Breast epithelium (tissue), 4 donors: ENCODE measurements around the gene PDP2. TPM values are rescaled to one million over a fixed set of nuclear protein-coding genes. Genes with fewer than 3 reads are reported as not detected.

Source experiments
- DNase-seq, 2 donors: peaks; one replicate each; pipeline ENCODE4 v3.0.0-alpha.2; 2019; ENCODE audit warnings: low spot score in 2 of 2
- H3K27ac ChIP-seq, 2 donors: fragments of 200-600 bp; sonication (generic) in 1 of 2; one replicate each; pipeline ENCODE4 v1.5.1; 2016 to 2019; ENCODE audit warnings: mild to moderate bottlenecking in 1 of 2
- H3K27me3 ChIP-seq, 2 donors: fragments of 200-600 bp; sonication (generic) in 1 of 2; one replicate each; pipeline versions ENCODE4 v1.5.1 to v1.6.0; 2017 to 2019; ENCODE audit warnings: control low read depth in 1 of 2, mild to moderate bottlenecking in 1 of 2
- H3K36me3 ChIP-seq: fragments of 200-600 bp; one replicate; pipeline ENCODE4 v1.5.1; 2019
- H3K4me1 ChIP-seq, 2 donors: fragments of 200-600 bp; sonication (generic); one replicate each; pipeline ENCODE4 v1.5.1; 2016 to 2019; ENCODE audit warnings: control low read depth in 1 of 2
- H3K4me3 ChIP-seq, 3 donors: fragments of 200-600 bp; sonication (generic); 1 replicate in 2 of 3; 2 replicates in 1 of 3; pipeline ENCODE4 v1.5.1; 2016 to 2019; ENCODE audit warnings: mild to moderate bottlenecking in 3 of 3, moderate library complexity in 2 of 3
- H3K9me3 ChIP-seq, 2 donors: fragments of 200-600 bp; sonication (generic) in 1 of 2; one replicate each; pipeline ENCODE4 v1.5.1; 2016 to 2019; ENCODE audit warnings: control low read depth in 1 of 2
- CTCF ChIP-seq, 3 donors: fragments of 450-650 bp; IDR thresholded peaks; one replicate each; pipeline ENCODE4 v1.5.1; 2016 to 2017; ENCODE audit warnings: antibody characterized with exemption in 3 of 3, mild to moderate bottlenecking in 3 of 3, moderate library complexity in 3 of 3
- POLR2A ChIP-seq: fragments of 450-650 bp; IDR thresholded peaks from one replicate; pipeline ENCODE4 v1.6.1; 2016; ENCODE audit warnings: antibody characterized with exemption, mild to moderate bottlenecking, moderate library complexity
- POLR2AphosphoS5 ChIP-seq, 3 donors: sonication (generic); formaldehyde crosslinking; IDR thresholded peaks; one replicate each; pipeline ENCODE4 v1.6.1; 2017; ENCODE audit warnings: antibody characterized with exemption in 3 of 3
- intact Hi-C: fragments of 100-400 bp; cut with DNase I; formaldehyde crosslinking; loops from one replicate; pipeline ENCODE4 v1.15.1; 2023; ENCODE audit warnings: low total_unique reads
- total RNA-seq, 3 donors: library from RNA; depleted of rRNA; stranded (reverse); fragments of >200 nt; gene quantifications; one replicate each; pipeline ENCODE4 v1.1.0, GENCODE V29; 2016

PDP2 gene
- total RNA-seq, 3 donors from 2014 or later: 8.8 to 18.6 (median 9.4) TPM

- Histone ChIP-seq H3K9me3 (no peaks in the 10 kb centered on the region), H3K36me3 (no peaks in the 10 kb centered on the region), H3K4me3 (no peak overlapping the region), H3K4me1 (peaks cover 4 to 6% of the 10 kb centered on the region in 2 donors), H3K27me3 (peaks cover 0 to 22% of the 10 kb centered on the region in 2 donors), H3K27ac (no peak overlapping the region)
- intact Hi-C loops: no loop called here
- no peak for DNase-seq
- TF ChIP-seq CTCF (IDR thresholded peaks at IDR 0.05) (no peak), POLR2A (no peak), POLR2AphosphoS5 (IDR thresholded peaks at IDR 0.05) (no peak)
These were observed 32.7 kb upstream of the PDP2 start for GRCh38 chr16:66847533-66848067.

GRCh38 chr16:66848172-66848571 is 32.1 kb upstream of the PDP2 start:
- TF ChIP-seq CTCF (IDR thresholded peaks at IDR 0.05) (no peak), POLR2AphosphoS5 (IDR thresholded peaks at IDR 0.05) (no peak), POLR2A (no peak)
- Histone ChIP-seq H3K27me3 (peaks cover 0 to 22% of the 10 kb centered on the region in 2 donors), H3K9me3 (no peaks in the 10 kb centered on the region), H3K27ac (no peak overlapping the region), H3K36me3 (no peaks in the 10 kb centered on the region), H3K4me3 (no peak overlapping the region), H3K4me1 (peaks cover 4 to 6% of the 10 kb centered on the region in 2 donors)
- no peak for DNase-seq
- intact Hi-C loops: no loop called here

GRCh38 chr16:66849021-66849420 is 31.3 kb upstream of the PDP2 start:
- Histone ChIP-seq H3K27me3 (peaks cover 0 to 22% of the 10 kb centered on the region in 2 donors), H3K4me1 (peaks cover 4 to 6% of the 10 kb centered on the region in 2 donors), H3K36me3 (no peaks in the 10 kb centered on the region), H3K9me3 (no peaks in the 10 kb centered on the region), H3K4me3 (no peak overlapping the region), H3K27ac (no peak overlapping the region)
- DNase-seq: no peak
- TF ChIP-seq POLR2AphosphoS5 (IDR thresholded peaks at IDR 0.05): no peak
- no peak for TF ChIP-seq POLR2A
- TF ChIP-seq CTCF (IDR thresholded peaks at IDR 0.05): no peak
- intact Hi-C loops: no loop called here

GRCh38 chr16:66849549-66849948 is 30.8 kb upstream of the PDP2 start:
- H3K4me1 ChIP-seq: peaks cover 2 to 5% of the 10 kb centered on the region in 2 donors
- TF ChIP-seq POLR2A (no peak), CTCF (IDR thresholded peaks at IDR 0.05) (no peak), POLR2AphosphoS5 (IDR thresholded peaks at IDR 0.05) (no peak)
- intact Hi-C loops: no loop called here
- no peak overlapping the region for H3K27ac ChIP-seq
- H3K4me3 ChIP-seq: no peak overlapping the region
- no peaks in the 10 kb centered on the region for H3K36me3 ChIP-seq
- no peaks in the 10 kb centered on the region for H3K9me3 ChIP-seq
- H3K27me3 ChIP-seq: peaks cover 0 to 22% of the 10 kb centered on the region in 2 donors
- DNase-seq: no peak

GRCh38 chr16:66850115-66850815 is 30.1 kb upstream of the PDP2 start:
- H3K36me3 ChIP-seq: no peaks in the 10 kb centered on the region
- intact Hi-C loops: no loop called here
- H3K27me3 ChIP-seq: peaks cover 0 to 15% of the 10 kb centered on the region in 2 donors
- no peak overlapping the region for H3K4me3 ChIP-seq
- no peaks in the 10 kb centered on the region for H3K4me1 ChIP-seq
- DNase-seq: peak in 1 of 2 donors; percentile 38
- no peak for TF ChIP-seq POLR2AphosphoS5 (IDR thresholded peaks at IDR 0.05)
- TF ChIP-seq CTCF (IDR thresholded peaks at IDR 0.05): no peak
- TF ChIP-seq POLR2A: no peak
- no peak overlapping the region for H3K27ac ChIP-seq
- H3K9me3 ChIP-seq: no peaks in the 10 kb centered on the region
